ENCODE results near the gene MRPL3.

GRCh38 chr3:131432441-131432840, 70.3 kb downstream of the MRPL3 start:
- TF ChIP-seq CTCF (conservative IDR thresholded peaks at IDR 0.05; ENCODE audit: low read depth, low read length) (no peak), EZH2phosphoT487 (IDR thresholded peaks at IDR 0.05; ENCODE audit: borderline replicate concordance, low read length) (no peak), EZH2 (IDR thresholded peaks at IDR 0.05; ENCODE audit: low read length, unreplicated experiment) (no peak)
